Measurements from ENCODE around the gene HOXC9.

- TF ChIP-seq CTCF (IDR thresholded peaks at IDR 0.05): no peak
- no peak for TF ChIP-seq POLR2A (IDR thresholded peaks at IDR 0.05)
Measured at GRCh38 chr12:54024581-54025305, 24.8 kb downstream of the HOXC9 start.
